Measurements from ENCODE around the gene DPP10.

DPP10 gene

DNA sequence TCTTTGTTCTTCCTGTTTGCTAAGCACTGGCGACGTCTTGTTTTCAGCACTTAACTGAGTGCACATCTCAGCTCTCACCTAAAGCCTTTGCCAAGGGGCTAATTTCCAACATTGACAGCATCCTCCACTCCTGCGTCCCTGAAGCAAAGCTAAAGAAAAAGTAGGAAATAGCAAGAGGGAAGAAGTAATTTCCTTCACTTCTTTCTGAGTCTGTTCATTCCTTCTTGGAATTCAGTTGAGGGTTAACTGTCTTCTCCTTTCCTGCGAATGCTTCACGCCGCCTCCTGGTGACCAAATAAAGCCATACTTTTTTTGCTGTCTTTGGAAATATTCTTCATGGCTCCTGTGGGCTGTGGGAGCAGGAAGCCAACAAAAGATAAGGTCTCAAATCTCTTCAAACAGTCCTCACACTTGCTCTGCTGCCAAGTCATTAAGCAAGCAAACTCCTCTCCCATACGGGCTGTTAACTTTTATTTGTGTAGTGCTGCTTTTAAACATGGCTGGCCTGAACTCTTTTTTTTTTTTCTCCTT lies 100.9 kb downstream of the DPP10 start:
- H3K4me3 ChIP-seq (ENCODE audit: control insufficient read depth, low read depth, low read length): no peak overlapping the region
- DNase-seq (ENCODE audit: low read depth): no peak
- TF ChIP-seq, protein P1, sequence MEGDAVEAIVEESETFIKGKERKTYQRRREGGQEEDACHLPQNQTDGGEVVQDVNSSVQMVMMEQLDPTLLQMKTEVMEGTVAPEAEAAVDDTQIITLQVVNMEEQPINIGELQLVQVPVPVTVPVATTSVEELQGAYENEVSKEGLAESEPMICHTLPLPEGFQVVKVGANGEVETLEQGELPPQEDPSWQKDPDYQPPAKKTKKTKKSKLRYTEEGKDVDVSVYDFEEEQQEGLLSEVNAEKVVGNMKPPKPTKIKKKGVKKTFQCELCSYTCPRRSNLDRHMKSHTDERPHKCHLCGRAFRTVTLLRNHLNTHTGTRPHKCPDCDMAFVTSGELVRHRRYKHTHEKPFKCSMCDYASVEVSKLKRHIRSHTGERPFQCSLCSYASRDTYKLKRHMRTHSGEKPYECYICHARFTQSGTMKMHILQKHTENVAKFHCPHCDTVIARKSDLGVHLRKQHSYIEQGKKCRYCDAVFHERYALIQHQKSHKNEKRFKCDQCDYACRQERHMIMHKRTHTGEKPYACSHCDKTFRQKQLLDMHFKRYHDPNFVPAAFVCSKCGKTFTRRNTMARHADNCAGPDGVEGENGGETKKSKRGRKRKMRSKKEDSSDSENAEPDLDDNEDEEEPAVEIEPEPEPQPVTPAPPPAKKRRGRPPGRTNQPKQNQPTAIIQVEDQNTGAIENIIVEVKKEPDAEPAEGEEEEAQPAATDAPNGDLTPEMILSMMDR (conservative IDR thresholded peaks at IDR 0.05; ENCODE audit: control insufficient read depth, insufficient read depth, low read depth, low read length): no peak

DNA sequence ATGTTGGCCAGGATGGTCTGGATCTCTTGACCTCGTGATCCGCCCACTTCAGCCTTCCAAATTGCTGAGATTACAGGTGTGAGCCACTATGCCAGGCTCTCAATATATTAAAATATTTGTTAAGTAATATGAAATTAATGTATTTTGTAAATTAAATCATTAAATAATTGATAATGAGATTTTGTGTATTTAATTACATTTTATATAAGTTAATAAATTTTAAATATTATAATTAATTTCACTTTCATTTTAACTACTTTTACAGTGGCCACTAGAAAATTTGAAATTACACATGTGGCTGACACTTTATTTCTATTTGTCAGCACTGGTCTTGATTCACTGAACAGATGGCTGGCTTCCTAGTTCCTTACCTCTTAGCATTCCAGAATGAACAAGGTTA lies 102.6 kb downstream of the DPP10 start:
- DNase-seq (ENCODE audit: low read depth): no peak
- no peak overlapping the region for H3K4me3 ChIP-seq (ENCODE audit: control insufficient read depth, low read depth, low read length)
- TF ChIP-seq, protein P1 (conservative IDR thresholded peaks at IDR 0.05; ENCODE audit: control insufficient read depth, insufficient read depth, low read depth, low read length): no peak

DNA sequence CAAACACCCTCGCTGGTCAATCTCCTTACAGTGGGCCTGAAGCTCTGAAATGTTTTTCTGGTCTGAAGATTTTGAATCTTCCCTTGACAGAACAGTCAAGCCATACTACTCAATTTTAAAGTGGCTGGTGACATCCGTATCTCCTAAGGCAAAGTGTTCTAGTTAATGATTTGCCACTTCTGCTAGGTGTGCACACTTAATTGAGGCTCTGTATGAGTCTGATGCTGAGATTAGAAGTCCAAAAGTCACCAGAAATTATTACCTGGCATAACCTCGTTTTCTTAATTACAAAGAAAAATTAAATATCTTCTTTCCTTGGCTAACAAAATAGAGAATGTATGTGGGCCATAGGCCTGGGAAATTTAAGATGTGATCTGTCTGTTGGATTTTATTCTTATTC lies 104.1 kb downstream of the DPP10 start:
- TF ChIP-seq, protein P1 (conservative IDR thresholded peaks at IDR 0.05; ENCODE audit: control insufficient read depth, insufficient read depth, low read depth, low read length): no peak
- no peak overlapping the region for H3K4me3 ChIP-seq (ENCODE audit: control insufficient read depth, low read depth, low read length)
- DNase-seq (ENCODE audit: low read depth): no peak

DNA sequence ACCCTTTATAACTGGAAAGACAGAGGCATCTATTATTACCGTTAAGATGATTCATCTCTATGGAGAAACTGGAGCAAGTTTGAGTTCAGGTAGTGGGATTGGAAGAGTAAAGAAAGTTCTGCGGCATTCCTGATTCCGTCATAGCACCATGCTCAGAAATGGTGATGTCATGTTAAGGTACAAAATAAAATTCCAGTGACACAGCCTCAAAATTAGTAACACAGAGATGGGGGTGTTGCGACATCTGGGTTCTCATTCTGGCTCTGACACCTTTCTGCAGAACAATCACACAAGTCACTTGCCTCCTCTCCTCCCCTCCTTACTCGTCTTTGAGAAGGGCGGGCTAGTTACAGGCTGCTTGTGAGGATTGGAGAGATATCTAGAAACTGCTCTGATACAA lies 105.7 kb downstream of the DPP10 start:
- DNase-seq (ENCODE audit: low read depth): no peak
- H3K4me3 ChIP-seq (ENCODE audit: control insufficient read depth, low read depth, low read length): no peak overlapping the region
- TF ChIP-seq, protein P1 (conservative IDR thresholded peaks at IDR 0.05; ENCODE audit: control insufficient read depth, insufficient read depth, low read depth, low read length): no peak

DNA sequence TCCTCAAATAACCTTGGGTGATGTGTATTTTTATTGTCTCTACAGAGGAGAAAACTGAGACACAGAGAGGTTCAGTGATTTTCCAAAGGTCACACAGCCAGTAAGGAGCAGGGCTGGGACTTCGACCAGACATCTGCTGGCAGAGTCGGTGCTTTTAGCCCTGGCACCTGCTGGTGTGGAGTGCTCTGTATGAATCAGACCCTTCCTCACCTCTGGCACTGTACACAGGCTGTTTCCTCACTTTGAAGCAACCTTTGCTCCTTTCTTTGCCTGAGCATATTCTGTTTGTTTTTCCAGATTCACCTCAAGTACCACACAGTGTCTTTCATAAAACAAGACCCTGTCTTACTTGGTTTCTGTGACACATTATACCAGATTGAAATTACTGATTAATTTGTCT lies 107.9 kb downstream of the DPP10 start:
- TF ChIP-seq, protein P1 (conservative IDR thresholded peaks at IDR 0.05; ENCODE audit: control insufficient read depth, insufficient read depth, low read depth, low read length): no peak
- no peak for DNase-seq (ENCODE audit: low read depth)
- no peak overlapping the region for H3K4me3 ChIP-seq (ENCODE audit: control insufficient read depth, low read depth, low read length)

DNA sequence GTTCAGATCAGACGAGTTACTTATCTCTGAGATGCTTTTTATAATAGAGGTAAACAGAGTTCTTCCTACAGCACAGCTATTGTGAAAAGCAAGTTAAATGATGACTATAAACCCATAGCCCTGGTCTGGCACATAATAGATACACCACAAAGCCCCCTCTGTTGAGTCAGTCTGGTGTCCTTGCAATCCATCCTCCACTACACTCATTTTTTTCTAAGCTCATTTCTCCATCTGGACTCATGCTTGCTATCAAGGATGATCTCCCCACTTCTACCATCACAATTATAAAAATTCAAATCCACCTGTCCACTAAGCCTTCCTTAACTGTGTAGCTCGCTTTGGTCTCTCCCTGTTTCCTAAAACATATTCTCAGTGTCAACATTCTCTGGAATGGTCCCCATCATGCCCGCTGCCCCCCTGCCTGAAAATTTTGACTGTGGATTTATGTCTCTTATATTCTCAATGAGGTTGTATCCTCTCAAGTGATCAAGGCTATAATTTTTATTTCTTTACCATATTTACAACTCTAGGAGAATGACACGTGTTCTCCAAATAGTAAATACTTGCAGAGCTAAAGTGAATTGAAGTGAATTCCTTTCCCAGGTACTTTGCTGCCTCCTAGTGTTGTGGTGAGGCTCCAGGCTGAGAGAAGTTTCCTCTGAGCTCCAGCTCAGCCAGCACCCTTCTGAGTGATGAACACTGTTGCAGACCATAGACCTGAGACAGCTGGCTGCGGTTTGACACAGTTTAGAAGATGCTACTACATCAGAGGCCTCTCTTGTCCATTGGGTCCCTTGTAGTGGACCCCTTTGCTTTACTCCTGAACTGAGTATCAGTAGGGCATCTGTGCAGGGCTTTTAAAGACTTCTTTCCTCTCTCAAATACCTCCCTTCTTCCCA lies 108.7 kb downstream of the DPP10 start:
- peak; percentile 53 for DNase-seq (ENCODE audit: low read depth)
- H3K4me3 ChIP-seq (ENCODE audit: control insufficient read depth, low read depth, low read length): no peak overlapping the region
- TF ChIP-seq, protein P1 (conservative IDR thresholded peaks at IDR 0.05; ENCODE audit: control insufficient read depth, insufficient read depth, low read depth, low read length): peak; percentile 57

Measured in fibroblast of mammary gland (primary cell).